Neural progenitor cell (in vitro differentiated cells): Measurements from ENCODE around the gene P2RY13.

Experiments
- EZH2 ChIP-seq: fragments of 200-600 bp; sonication (generic); IDR thresholded peaks from 2 replicates; pipeline ENCODE4 v1.6.1; 2017; ENCODE audit warnings: antibody characterized with exemption, mild to moderate bottlenecking, moderate library complexity
- EZH2phosphoT487 ChIP-seq: fragments of 200-600 bp; sonication (generic); IDR thresholded peaks from 2 replicates; pipeline ENCODE4 v1.6.1; 2017; ENCODE audit warnings: antibody characterized with exemption
- TF ChIP-seq, protein P1 (sequence below): fragments of 200-600 bp; sonication (generic); IDR thresholded peaks from 2 replicates; pipeline ENCODE4 v1.5.1; 2017; ENCODE audit warnings: antibody characterized with exemption, mild to moderate bottlenecking

DNA sequence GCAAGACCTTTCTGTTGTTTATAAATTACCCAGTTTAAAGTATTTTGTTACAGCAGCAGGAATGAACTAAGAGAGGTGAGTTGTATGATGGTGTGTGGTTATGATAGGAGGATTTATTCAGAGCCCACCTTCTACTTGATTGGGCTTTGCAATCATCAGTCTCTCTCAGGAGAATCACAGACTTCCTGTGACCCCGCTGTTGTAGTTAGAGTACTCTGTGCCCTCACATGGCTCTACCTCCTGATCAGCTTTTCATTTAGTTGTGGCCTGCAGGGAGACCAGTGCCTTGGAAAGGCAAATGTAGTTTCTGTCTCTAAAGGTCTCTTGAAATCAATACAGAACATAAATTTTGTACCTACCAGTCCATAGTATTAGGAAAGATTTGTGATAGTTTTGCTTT is 43.4 kb downstream of the P2RY13 start:
- TF ChIP-seq, protein P1, sequence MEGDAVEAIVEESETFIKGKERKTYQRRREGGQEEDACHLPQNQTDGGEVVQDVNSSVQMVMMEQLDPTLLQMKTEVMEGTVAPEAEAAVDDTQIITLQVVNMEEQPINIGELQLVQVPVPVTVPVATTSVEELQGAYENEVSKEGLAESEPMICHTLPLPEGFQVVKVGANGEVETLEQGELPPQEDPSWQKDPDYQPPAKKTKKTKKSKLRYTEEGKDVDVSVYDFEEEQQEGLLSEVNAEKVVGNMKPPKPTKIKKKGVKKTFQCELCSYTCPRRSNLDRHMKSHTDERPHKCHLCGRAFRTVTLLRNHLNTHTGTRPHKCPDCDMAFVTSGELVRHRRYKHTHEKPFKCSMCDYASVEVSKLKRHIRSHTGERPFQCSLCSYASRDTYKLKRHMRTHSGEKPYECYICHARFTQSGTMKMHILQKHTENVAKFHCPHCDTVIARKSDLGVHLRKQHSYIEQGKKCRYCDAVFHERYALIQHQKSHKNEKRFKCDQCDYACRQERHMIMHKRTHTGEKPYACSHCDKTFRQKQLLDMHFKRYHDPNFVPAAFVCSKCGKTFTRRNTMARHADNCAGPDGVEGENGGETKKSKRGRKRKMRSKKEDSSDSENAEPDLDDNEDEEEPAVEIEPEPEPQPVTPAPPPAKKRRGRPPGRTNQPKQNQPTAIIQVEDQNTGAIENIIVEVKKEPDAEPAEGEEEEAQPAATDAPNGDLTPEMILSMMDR = no peak
- TF ChIP-seq EZH2phosphoT487 = no peak
- TF ChIP-seq EZH2 = no peak
